Retinal pigment epithelial cell (primary cell): ENCODE measurements around the gene SYVN1.
A peak's percentile ranks its signal among the peaks of the same experiment; 100 is the strongest.

Experiments used
- DNase-seq: peaks from one replicate; pipeline ENCODE4 v3.0.0-alpha.2; 2010; ENCODE audit warnings: low read depth
- H3K4me3 ChIP-seq: 2 replicates; pipeline ENCODE4 v1.5.1; 2011; ENCODE audit warnings: mild to moderate bottlenecking, low read length, control low read depth, moderate library complexity
- CTCF ChIP-seq: conservative IDR thresholded peaks from 2 replicates; pipeline ENCODE4 v1.5.1; 2011; ENCODE audit warnings: low read depth, low read length, control low read depth, inconsistent platforms

The SYVN1 gene

GRCh38 chr11:65087827-65088226, 46.5 kb downstream of the SYVN1 start:
- TF ChIP-seq CTCF: no peak
- H3K4me3 ChIP-seq: no peak overlapping the region
- DNase-seq: no peak

- TF ChIP-seq CTCF: no peak
- no peak overlapping the region for H3K4me3 ChIP-seq
- no peak for DNase-seq
Observed at GRCh38 chr11:65087216-65087615, 47.1 kb downstream of the SYVN1 start.

- no peak for DNase-seq
- no peak for TF ChIP-seq CTCF
- no peak overlapping the region for H3K4me3 ChIP-seq
Observed at GRCh38 chr11:65086809-65087208, 47.5 kb downstream of the SYVN1 start.

- no peak for TF ChIP-seq CTCF
- DNase-seq: no peak
- H3K4me3 ChIP-seq: no peak overlapping the region
Observed at GRCh38 chr11:65085446-65085845, 48.9 kb downstream of the SYVN1 start.

- no peak for DNase-seq
- H3K4me3 ChIP-seq: peak overlapping the region; percentile 72
- no peak for TF ChIP-seq CTCF
Observed at GRCh38 chr11:65084598-65085375, 49.5 kb downstream of the SYVN1 start.

- TF ChIP-seq CTCF: no peak
- DNase-seq: peak; percentile 70
- H3K4me3 ChIP-seq: peak within 1 kb of the TSS; percentile 72
Observed at GRCh38 chr11:65083834-65084597, 50.3 kb downstream of the SYVN1 start, which contains the start of the genes CDCA5 and ZFPL1. TSS of gene CDCA5 (minus strand) at chr11:65084040. CDS start at chr11:65083978, 62 bp downstream. TSS of gene ZFPL1 (plus strand) at chr11:65084222. CDS start at chr11:65084699, 477 bp downstream.
